Kidney glomerular epithelial cell (primary cell): Measurements from ENCODE around the gene MX2.
"Not testable (repeated sequence)": the region's sequence is repeated elsewhere in the genome, so short reads cannot be mapped to it uniquely, and the experiment has no call there.

Source experiments
- DNase-seq: peaks from one replicate; lab custom pipeline; 2025; lab: John Stamatoyannopoulos, UW

Gene MX2, protein sequence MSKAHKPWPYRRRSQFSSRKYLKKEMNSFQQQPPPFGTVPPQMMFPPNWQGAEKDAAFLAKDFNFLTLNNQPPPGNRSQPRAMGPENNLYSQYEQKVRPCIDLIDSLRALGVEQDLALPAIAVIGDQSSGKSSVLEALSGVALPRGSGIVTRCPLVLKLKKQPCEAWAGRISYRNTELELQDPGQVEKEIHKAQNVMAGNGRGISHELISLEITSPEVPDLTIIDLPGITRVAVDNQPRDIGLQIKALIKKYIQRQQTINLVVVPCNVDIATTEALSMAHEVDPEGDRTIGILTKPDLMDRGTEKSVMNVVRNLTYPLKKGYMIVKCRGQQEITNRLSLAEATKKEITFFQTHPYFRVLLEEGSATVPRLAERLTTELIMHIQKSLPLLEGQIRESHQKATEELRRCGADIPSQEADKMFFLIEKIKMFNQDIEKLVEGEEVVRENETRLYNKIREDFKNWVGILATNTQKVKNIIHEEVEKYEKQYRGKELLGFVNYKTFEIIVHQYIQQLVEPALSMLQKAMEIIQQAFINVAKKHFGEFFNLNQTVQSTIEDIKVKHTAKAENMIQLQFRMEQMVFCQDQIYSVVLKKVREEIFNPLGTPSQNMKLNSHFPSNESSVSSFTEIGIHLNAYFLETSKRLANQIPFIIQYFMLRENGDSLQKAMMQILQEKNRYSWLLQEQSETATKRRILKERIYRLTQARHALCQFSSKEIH

DNA sequence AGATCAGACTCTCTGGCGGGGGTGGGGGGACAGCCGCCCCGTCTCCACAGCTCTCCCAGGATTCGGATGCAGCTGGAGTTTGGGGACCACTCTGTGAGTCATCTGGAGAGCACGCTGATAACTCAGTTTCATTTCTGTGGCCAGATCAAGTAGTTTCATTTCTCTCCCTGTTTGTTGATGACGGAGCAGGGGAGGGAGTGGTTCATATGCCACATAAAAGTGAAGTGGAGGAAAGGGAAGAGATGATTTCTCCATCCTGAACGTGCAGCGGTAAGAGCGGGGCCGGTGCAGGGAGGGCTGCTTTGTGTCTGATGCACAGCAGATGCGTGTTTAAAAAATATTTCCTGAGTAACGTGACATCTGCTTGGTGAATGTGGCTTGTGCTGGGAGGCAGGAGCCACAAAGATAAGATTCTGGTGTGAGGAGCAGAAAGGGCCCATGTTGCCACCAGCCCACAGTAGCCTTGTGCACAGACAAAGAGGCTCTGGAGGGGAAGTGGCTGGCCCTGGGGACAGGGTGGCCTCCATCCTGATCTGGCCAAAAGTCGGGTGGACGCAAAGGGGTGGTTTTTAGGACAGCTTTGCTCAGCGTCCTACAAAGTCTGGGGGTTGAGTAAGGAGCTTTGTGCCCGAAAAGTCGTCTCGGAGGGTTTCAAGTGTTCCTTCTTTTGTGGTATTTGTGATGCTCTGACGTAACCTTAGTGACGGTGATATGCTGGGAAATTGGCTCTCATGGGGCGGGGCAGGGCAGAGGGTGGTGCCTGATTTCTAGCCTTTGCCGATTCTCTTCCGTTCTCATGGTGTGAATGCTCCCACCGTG lies at the start of gene MX2:
TSS of gene MX2 (plus strand) at position 242 of the 819 bp plus-strand sequence. CDS start 14,880 bp downstream, outside the sequence.
- DNase-seq: no peak

DNA sequence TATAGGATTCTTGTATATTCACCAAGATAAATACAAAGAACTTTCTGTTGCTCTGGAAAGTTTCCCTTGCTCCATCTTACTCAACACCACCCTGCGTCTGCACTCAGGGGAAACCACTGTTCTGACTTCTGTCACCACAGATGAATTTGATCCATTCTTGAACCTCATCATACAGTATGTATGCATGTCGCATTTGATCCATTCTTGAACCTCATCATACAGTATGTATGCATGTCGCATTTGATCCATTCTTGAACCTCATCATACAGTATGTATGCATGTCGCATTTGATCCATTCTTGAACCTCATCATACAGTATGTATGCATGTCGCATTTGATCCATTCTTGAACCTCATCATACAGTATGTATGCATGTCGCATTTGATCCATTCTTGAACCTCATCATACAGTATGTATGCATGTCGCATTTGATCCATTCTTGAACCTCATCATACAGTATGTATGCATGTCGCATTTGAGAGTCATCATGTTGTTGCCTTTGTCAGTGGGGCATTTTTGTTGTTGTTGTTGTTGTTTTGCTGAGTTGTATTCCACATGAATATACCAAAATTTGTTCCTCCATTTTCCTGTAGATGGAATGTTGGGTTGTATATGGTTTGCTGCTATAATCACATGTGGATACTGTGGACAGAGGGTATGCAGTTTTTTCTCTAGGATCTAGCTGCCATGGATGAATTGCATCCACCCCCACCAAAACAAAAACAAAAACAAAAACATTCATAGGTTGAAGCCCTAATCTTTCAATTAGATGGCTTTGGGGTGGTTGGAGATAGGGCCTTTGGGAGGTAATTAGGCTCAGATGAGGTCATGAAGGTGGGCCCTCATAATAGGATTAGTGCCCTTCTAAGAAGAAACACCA lies 48.3 kb upstream of the MX2 start:
- not testable (repeated sequence) for DNase-seq

DNA sequence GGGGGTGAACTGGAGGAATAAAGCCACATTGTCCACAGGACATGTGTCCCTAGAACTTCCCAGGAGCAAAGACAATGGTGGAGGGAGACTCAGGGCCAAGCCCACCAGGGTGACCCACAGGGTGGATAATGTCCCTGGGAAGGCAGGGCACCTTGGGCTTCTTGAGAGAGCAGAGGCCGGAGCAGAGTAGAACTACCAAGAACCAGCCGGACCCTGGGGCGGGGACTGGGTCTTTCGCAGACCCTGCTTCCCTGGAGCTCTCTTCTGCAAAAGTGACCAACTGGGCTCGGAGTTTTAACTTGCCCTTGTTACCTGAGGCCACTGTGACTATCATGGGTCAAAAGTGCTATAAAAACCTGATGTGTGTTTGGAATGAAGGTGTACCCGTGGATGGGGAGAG lies 46.1 kb upstream of the MX2 start:
- DNase-seq: no peak

DNA sequence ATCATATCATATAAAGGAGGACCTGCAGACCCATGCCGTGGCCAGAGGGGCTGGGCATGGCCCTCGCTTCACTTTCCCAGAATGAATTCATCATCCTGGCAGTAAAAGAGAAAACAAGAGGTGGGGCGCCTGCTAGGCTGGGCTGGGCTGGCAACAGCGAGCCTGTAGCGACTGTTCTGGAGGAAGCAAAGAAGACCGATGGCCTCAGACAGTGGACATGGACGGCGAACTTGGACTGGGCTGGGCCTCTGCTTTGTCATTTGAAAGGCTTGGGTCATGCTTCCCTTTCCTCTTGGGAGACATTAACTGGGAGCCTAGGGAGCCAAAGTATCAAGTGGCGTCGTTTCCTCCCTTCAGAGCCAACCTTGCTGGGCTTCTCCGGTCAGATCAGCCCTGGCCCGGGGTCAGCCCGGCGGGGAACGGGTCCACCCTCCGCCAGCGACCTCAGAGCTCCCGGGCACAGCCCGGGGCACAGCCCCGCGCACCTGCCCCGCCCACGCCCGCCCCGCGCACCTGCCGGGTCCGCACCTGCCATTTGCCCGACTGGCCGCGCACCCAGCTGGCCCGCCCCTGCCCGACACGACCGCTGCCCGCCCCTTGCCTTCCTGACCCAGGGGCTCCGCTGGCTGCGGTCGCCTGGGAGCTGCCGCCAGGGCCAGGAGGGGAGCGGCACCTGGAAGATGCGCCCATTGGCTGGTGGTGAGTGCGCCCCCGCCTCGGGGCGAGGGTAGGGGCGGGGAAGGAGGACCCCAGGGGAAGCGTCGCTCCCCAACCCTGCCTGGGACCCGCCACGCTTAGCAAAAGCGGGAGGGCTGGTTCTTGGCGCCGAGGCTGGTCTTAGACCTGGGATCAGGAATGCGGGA lies 45.4 kb upstream of the MX2 start, which contains the start of gene FAM3B:
TSS of gene FAM3B (plus strand) at position 602 of the 863 bp plus-strand sequence. CDS start at position 681, 79 bp downstream.
- no peak for DNase-seq

DNA sequence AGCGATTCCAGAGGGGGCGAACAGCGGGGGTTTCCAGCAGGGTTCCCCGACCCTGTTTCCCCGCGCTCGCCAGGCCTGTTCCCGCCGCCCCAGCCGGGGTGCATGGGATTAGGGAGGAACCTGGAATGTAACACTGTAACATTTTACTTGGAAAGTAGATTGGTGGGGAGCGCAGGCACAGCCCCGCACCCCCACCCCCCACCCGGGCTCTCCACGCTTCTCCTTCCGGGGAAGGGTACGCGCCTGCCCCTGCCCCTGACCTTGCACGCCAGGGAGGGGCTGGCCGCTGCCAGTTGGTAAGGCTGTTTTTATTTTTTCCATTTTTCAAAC lies 44.8 kb upstream of the MX2 start:
- no peak for DNase-seq

DNA sequence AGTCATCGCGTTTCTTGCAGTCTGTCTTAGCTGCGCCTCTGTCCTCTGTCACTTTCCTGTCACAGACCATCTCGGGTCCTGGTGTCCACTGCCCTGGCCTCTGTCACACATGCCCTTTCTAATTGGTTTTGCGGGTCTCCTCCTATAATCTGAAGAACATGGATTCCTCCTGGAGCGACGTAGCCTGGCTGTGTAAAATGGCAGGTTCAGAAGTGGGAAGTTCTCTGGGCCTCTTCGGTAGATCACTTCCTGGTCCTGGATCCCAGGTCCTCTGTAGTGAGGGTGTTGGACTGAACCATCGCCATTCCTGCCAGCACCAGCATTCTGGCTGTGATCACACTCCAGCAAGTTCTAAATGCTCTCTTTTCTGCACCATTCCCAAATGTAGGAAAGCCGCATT lies 44.4 kb upstream of the MX2 start:
- DNase-seq: no peak

DNA sequence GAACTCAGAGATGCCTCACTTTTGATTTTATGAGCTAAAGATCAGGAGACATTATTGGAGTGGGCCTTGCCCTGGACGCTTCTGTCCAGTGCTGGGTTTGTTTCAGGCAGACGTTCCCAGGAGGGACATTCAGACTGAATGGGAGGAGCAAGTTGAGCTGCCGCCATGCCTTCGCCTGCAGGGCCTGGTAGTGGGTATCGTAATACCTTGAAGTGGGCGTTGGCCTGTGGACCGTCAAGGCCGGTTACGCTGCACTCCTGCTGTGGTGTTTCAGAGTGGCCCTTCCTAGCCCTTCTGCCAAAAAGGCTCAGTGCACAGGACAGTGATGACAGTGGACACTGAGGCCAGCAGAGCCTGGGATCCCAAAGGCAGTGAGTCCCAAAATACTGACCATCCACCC lies 43.6 kb upstream of the MX2 start:
- no peak for DNase-seq

DNA sequence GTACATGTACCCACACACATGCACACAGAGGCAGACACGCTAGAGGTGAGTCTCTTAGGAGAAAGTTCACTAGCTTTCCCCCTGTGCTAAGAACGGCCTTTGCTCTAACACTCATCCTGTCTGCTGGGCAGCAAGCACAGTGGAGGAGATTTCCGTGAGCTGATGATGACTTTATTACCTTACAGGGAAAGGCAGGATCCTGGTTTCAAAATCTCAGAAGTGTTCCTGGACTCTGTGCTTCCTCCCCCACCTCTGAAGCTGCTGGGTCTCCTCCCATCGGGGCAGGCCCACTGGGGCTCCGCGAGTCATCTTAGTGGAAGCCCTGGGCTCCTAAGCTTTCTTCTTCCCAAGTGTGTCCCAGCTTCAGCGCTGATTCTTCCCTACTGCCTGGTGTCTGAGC lies 42.6 kb upstream of the MX2 start:
- DNase-seq: no peak

DNA sequence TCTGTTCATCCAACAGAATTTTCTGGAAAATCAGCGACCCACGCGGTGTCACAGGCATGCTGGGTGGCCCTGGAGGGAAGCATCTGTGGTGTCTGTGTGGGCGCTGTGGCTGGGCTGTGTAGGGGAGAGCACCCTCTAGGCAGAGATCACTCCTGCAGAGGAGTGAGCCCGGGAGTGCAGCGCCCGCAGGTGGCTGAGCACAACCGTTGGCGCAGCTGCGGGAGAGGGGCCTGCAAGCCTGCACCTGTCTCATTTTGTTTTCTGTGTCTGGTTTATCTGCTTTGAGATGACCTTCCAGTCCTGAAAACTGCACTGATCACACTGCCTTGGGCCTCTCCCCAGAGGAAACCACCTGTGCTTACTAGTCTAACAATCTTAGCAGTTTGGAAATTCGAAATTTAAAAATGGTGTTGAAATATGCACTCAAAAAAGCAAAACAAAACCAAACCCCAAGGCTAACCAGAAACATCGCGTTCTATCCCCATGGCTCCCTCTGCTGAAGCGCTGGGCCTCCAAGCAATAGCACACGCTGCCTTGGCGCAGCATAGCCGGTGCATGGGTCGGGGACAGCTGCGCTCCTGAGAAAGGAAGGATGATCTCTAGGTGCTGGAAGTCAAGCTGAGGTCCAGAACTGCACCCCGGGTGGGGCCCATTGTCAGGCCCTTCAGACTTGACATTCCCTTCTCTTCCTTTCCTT lies 40.5 kb upstream of the MX2 start:
- DNase-seq: no peak

DNA sequence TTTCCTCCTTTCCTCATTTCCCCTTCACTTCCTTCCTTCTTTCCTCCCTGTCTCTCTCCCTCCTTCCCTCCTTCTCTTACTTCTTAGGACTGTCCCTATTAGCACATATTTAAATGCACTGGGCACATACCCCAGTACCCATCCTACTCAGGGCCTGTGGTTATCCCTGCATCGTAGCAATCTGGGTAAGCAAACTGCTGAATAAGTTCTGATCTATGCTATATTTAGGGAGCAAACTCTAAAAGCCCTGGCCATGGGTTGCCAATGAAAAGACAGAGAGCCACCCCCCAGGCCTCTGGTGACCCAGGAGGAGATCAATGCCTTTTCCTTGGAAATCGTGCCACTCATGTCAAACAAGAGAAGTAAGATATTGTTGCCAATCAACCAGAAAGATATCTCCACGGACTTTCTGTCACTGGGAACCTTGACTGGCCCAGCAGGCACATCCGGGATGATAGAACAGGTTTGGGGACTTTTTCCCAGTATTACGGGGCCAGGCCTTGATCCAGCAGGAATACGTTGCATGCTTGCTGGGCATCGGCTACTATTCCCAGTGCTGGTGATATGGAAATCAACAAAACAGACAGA lies 39.8 kb upstream of the MX2 start:
- DNase-seq: no peak

DNA sequence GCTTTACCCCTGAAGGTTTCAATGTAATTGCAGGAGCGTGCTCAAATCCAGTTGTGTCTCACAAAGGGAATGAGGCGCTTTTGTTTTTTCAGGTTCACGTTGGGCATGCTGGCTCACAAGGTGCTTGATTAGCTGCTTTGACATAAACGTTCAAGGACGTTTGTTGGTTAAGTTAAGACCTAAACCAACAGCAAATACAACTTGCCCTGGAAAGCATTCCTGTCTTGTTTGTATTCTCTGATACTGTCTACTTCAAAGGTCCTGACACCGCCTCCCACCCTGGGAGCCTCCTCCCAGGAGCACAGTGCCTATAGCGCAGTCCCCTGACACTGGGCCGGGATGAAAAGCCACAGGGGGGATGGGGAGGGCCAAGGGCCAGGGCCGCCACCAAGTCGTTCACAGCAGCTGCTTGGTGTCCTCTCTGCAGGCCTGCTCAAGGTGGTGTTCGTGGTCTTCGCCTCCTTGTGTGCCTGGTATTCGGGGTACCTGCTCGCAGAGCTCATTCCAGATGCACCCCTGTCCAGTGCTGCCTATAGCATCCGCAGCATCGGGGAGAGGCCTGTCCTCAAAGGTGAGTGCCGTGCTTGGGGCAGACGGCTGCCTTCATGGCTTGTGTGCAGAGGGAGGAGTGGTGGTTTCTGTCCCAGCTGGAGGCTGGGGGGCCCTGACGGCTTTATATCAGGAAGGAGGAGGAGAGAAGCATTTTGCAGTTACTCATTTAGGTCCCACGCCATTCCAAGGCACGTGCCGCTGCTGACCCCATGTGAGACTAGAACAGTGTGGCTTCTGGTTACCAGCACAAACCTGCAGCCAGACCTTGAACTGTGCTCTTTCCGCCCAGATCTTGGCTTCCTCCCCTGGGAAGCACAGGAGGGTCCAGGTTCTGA lies 39.1 kb upstream of the MX2 start:
- no peak for DNase-seq

DNA sequence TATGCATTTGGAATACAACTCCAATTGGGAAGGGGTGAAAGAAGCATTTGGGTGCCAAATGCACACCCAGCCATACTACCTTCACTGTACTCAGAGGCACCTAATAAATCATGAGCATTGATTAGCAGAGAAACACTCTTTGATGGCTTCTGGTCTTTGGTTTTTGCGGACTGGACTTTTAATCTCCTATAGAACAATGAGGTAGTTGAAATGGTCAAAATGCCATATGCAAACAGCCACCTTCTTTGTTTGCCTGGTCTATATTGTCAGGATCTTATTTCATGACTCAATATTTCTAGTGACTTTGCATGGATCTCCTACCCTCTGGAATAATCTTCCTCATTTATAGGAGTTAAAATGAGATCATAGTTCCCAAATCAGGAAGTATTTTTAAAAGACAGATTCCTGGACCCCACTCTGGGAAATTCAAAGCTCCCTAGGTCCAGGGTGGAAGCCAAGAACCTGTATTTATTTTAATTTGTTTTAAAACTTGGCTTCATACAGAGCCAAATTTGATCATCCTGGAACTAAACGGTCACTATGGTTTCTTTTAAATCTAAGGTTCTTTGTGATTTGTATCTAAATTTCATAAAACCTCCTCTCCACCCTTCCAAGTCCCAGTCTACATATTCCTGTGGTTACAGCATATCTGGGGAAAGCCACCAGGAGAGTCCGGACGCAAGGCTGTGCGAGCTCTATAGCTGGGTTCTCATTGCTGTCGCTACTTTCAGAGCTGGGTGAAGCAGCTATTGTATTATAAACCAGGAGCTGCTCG lies 36.5 kb upstream of the MX2 start:
- DNase-seq: no peak

DNA sequence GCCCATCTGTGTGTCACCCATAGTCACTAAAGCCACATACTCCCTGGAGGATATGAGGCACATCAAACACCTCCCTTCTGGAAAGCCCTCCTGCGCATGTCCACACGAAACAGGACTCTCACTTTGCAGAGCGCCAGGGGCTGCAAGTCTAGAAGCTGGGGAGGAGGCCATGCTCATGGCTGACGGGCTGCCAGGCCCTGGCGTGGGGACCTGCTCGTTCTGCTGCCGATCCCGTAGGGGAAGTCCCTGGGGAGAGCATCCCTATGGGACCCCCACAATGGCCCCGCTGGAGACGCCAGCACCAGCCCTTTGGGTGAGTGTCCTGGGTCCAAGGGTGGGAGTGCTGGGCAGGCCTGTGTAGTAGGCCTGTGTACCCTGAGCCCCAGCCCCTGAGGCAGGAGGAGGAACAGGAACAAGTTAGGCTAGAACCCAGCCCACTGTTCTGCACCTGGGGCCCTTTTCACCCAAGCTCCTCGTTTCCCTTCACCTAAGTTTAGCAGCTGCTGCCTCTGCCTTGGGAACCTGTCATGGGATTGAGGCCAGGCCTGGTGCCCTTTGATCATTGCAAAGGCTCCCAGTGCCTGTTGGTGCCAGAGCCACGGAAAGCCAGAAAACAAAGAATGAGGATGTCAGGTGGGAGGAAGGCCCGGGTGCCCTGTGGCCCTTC lies 35.3 kb upstream of the MX2 start:
- DNase-seq: no peak

DNA sequence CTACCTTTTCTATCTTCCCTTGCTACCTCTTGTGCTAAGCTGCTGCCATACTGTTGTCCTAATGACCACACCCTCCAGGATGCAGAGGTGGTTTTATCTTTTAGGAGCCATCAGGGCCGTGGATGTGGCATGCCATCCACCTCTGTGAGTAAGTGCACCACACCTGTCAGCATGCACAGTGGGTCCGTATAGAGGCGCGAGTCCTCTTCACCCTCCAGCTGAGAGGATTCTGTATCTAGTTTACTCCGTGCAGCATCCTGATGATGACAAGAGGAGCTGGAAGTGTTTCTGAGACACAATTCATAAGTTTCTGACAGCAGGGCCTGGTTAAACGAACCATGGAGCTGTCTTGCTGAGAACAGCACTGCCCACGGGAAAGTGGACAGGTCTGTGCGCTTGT lies 34.1 kb upstream of the MX2 start:
- DNase-seq: no peak

DNA sequence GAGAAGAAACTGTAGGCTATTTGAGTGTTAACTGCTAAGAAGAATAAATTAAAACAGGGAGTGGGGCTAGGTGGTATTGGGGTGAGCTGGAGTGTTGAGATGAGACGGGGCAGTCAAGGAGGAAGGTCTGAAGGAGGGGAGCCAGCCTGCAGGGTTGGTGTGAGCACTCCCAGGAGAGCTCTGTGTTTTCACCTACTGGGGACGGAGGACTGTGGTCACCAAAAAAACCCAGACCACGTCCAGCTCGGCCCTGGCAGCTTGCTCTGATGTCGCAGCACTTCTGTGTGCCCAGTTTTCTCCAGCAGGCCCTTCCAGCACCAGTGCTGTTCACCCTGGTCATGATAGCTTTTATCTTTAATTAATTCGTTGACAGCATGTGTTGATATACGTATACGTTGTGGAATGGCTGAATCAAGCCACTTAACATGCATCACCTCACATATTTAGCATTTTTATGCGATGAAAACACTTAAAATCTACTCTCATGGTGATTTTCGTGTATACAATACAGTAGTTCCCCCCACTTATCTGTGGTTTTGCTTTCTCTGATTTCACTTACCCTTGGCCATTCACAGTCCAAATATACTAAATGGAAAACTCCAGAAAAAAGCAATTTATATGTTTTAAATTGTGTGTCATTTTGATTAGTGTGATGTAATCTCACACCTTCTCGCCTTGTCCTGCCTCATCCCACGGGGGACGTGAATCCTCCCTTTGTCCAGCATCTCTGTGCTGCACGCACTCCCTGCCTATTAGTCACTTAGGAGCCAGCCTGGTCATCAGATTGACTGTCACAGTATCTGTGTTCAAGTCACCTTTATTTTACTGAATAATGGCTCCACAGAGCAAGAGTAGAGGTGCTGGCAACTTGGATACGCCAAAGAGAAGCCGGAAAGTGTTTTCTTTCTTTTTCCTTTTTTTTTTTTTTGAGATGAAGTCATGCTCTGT lies 32.9 kb upstream of the MX2 start:
- DNase-seq: no peak

DNA sequence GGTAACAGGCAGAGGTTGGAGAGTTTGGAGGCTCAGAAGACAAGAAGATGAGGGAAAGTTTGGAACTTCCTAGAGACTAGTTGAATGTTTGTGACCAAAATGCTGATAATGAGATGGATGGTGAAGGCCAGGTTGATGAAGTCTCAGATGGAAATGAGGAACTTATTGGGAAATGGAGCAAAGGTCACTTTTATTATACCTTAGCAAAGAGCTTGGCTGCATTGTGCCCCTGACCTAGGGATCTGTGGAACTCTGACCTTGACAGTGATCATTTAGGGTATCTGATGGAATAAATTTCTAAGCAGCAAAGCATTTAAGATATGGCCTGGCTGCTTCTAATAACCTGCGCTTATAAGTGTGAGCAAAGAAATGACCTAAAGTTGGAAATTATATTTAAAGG lies 28.1 kb upstream of the MX2 start:
- no peak for DNase-seq
